ENCODE results near the gene BNC2.

GRCh38 chr9:16885931-16886330 lies 15.5 kb upstream of the BNC2 start:
- TF ChIP-seq GATA3 (IDR thresholded peaks at IDR 0.05; ENCODE audit: low read depth, low read length) (no peak), GATA2 (IDR thresholded peaks at IDR 0.05; ENCODE audit: low read depth, low read length) (no peak)
